ENCODE measurements around the gene SNRNP25.

Gene SNRNP25

DNA sequence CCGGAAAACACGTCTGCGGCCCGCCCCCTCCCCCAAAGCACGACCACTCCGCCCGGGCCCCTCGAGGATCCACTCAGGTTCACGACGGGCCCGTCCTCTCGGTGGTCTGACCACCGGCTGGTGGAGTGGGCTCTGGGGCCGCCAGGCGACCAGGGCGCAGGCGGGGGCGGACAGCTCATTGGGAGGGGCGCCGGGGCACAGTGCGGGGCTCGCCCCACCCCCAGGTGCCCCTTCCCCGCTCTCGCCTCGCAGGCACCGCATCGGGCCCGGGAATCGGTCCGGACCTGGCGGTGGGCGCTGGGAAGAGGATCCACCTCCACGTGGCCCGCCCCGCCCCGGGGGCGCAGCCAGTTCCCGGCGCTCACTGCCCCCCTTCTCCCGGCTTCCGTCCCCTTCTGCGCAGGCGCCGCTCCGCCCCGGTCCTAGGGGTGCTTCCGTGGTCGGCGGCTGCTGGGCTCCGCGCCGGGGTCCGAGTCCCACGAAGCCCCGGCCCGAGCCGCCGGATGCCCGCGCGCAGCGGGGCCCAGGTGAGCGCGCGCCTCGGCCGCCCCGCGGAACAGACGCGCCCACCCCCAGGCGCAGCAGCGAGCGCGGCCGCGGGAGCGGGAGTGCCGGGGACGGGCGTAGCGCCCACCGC is 24.3 kb downstream of the SNRNP25 start, which contains the start of gene MPG:
Gene MPG (plus strand): TSS at position 419 of the 637 bp plus-strand sequence. CDS start 85 bp downstream, at position 504.
- POLR2A ChIA-PET: interaction anchor here (0.8 kb wide), 1 partner anchor 16 kb away, joined by 3 read pairs; no protein-coding TSS in a partner anchor

DNA sequence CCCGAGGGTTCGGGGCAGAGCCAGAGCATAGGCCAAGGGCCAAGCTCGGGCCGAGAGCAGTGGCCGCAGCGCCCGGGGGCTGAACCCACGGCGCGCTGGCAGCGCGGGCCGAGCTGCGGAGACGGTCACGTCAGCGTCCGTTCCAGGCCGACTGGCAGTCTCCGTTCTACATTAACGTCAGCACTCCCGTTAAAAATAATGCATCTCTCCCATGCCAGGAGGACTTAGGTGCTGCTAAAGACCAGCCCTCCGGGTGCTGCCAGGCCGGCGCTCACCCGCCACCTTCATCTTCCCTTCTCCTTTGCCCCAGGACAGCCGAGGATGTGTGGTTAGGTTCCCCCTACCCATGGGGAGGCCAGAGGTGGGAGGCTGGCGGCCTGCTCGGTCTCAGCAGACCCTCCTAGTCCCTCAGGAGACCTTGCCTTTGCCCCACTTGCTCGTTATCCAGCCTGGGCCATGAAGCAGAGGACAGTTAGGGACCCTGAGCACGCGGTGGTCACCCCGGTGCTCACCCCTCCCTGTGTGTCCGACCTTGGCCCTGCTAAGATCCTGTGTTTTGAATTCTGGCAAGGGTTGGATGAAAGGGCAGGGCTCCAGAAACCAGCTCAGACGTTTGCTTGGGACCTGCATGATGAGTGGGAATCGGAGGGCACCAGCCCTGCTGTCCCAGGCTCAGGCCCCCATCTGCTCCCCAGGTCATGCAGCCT is 25.0 kb downstream of the SNRNP25 start:
- CTCF ChIA-PET: interaction anchor here (0.6 to 25.1 kb wide), 4 partner anchors 10 to 28 kb away, joined by 3 to 728 read pairs (median 28); no protein-coding TSS in a partner anchor
- POLR2A ChIA-PET: no interaction called here
- TF ChIP-seq, protein P1, sequence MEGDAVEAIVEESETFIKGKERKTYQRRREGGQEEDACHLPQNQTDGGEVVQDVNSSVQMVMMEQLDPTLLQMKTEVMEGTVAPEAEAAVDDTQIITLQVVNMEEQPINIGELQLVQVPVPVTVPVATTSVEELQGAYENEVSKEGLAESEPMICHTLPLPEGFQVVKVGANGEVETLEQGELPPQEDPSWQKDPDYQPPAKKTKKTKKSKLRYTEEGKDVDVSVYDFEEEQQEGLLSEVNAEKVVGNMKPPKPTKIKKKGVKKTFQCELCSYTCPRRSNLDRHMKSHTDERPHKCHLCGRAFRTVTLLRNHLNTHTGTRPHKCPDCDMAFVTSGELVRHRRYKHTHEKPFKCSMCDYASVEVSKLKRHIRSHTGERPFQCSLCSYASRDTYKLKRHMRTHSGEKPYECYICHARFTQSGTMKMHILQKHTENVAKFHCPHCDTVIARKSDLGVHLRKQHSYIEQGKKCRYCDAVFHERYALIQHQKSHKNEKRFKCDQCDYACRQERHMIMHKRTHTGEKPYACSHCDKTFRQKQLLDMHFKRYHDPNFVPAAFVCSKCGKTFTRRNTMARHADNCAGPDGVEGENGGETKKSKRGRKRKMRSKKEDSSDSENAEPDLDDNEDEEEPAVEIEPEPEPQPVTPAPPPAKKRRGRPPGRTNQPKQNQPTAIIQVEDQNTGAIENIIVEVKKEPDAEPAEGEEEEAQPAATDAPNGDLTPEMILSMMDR (IDR thresholded peaks at IDR 0.05; ENCODE audit: insufficient read depth, low read length, missing control alignments): no peak
- no peak for DNase-seq (ENCODE audit: low read depth, low spot score)
- peak overlapping the region; percentile 74 for H3K4me3 ChIP-seq (ENCODE audit: low read depth, low read length)

More for the DNA sequence above, 24.3 kb downstream of the SNRNP25 start, which contains the start of gene MPG:
- H3K4me3 ChIP-seq (ENCODE audit: low read depth, low read length): peak within 1 kb of the TSS; percentile 74
- CTCF ChIA-PET: interaction anchor here (1.2 to 25.1 kb wide), 5 partner anchors 9 to 104 kb away, joined by 3 to 728 read pairs (median 8); no protein-coding TSS in a partner anchor
- no peak for DNase-seq (ENCODE audit: low read depth, low spot score)
- TF ChIP-seq, protein P1 (IDR thresholded peaks at IDR 0.05; ENCODE audit: insufficient read depth, low read length, missing control alignments): no peak

DNA sequence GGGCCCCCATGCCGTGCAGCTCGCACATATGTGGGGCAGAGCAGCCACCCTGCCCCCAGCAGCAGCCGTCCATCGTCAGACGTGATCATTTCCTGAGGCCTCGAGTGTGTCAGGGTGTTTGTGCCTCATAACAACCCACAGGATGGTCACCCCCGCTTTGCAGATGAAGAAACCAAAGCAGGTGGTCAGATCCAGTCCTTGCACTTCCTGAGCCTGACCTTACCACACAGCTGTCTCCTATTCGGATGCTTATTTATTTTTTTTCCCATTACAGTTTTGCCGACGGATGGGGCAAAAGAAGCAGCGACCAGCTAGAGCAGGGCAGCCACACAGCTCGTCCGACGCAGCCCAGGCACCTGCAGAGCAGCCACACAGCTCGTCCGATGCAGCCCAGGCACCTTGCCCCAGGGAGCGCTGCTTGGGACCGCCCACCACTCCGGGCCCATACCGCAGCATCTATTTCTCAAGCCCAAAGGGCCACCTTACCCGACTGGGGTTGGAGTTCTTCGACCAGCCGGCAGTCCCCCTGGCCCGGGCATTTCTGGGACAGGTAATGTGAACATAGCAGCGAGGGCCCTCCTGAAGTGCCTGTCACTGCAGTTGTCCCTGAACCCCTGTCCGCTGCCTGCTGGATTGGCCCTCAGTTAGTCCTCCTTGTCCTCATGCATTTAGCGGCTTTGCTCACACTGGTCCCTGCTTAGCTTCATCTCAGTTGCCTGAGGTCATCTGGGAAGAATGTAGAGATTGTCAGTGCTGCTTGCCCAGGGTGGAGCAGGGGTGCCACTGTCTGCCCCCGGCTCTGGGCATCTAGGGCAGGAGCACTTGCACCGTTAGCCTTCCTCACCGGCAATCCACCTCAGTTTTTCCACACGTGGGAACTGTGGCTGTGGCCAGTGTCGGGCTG is 25.8 kb downstream of the SNRNP25 start:
- POLR2A ChIA-PET: no interaction called here
- TF ChIP-seq, protein P1 (IDR thresholded peaks at IDR 0.05; ENCODE audit: insufficient read depth, low read length, missing control alignments): no peak
- CTCF ChIA-PET: interaction anchor here (0.7 to 25.1 kb wide), 3 partner anchors 12 to 28 kb away, joined by 3 to 728 read pairs (median 52); no protein-coding TSS in a partner anchor
- DNase-seq (ENCODE audit: low read depth, low spot score): no peak
- peak overlapping the region; percentile 74 for H3K4me3 ChIP-seq (ENCODE audit: low read depth, low read length)

DNA sequence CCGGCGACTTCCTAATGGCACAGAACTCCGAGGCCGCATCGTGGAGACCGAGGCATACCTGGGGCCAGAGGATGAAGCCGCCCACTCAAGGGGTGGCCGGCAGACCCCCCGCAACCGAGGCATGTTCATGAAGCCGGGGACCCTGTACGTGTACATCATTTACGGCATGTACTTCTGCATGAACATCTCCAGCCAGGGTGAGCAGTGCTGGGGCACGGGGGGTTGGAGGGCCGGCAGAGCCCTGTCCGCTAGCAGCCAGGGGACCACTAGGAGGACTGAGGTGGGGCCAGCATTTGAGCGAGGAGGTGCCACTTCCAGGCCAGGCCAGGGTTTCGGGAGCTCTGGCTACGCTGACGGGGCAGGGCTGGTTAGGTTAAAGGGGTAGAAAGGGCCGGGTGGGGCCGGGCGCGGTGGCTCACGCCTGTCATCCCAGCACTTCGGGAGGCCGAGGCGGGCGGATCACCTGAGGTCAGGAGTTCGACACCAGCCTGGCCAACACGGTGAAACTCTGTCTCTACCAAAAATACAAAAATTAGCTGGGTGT is 29.5 kb downstream of the SNRNP25 start:
- no peak overlapping the region for H3K4me3 ChIP-seq (ENCODE audit: low read depth, low read length)
- ChIA-PET CTCF (interaction anchor here (2.6 to 19.2 kb wide), 4 partner anchors 13 to 99 kb away, joined by 7 to 728 read pairs (median 60); partner anchors contain the start of genes MPG and RHBDF1), POLR2A (interaction anchor here (2.2 kb wide), 1 partner anchor 12 kb away, joined by 10 read pairs; no protein-coding TSS in a partner anchor)
- no peak for DNase-seq (ENCODE audit: low read depth, low spot score)
- TF ChIP-seq, protein P1 (IDR thresholded peaks at IDR 0.05; ENCODE audit: insufficient read depth, low read length, missing control alignments): no peak

DNA sequence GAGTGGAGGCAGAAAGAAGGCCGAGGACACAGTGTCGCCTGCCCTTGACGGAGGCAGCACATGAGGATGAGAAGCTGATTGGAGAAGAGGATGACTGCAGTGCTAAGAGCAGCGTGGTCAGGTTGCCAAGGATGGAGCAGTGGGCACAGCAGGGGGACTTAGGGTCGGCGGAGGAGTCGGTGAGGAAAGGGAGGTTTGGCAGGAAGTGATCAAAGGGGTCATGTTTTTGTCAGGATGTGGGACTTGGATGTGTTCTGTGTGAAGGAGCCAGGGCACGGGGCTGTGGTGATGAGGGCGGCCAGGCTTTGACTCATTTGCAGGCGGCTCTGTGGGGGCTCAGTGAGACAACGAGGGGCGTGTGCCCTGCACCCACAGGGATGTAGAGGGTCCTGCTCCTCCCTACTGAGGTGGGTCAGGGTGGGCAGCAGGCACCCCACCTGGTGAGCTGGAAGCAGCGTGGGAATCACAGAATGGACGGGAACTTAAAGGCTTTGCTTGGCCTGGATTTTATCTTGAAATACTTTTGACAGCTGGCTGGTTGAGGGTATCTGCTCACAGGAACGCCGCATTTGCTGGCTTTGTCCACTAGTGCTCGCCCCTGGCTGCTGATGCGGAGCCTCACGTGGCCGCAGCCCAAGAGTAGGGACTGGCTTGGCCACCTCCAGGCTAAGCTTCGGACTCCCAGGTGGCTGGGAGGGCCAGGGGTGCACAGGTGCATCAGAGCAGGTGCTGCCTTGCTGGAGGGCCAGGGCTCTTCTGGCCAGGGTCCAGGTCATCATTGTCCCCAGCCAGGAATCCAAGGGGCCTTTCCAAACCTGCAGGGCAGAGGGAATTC is 30.4 kb downstream of the SNRNP25 start:
- TF ChIP-seq, protein P1 (IDR thresholded peaks at IDR 0.05; ENCODE audit: insufficient read depth, low read length, missing control alignments): no peak
- DNase-seq (ENCODE audit: low read depth, low spot score): no peak
- CTCF ChIA-PET: interaction anchor here (2.6 to 19.2 kb wide), 4 partner anchors 12 to 98 kb away, joined by 7 to 728 read pairs (median 60); partner anchors contain the start of genes MPG and RHBDF1
- no peak overlapping the region for H3K4me3 ChIP-seq (ENCODE audit: low read depth, low read length)
- POLR2A ChIA-PET: interaction anchor here (1.3 to 2.2 kb wide), 5 partner anchors 9 to 30 kb away, joined by 4 to 10 read pairs (median 6); partner anchors contain the start of genes POLR3K and SNRNP25
